HFFc6 (cell line): ENCODE data around the gene SLC2A10. TPM values are rescaled to one million over a fixed set of nuclear protein-coding genes. Genes with fewer than 3 reads are reported as not detected.

Source experiments
- DNase-seq: peaks from one replicate; pipeline ENCODE4 v3.0.0-alpha.2; 2018
- H3K27ac Mint-ChIP-seq: 2 replicates; pipeline ENCODE4 v1.8.0; 2020; ENCODE audit warnings: mild to moderate bottlenecking, mixed read lengths
- H3K27me3 Mint-ChIP-seq: 2 replicates; pipeline ENCODE4 v1.8.0; 2021; ENCODE audit warnings: mild to moderate bottlenecking, moderate library complexity, mixed read lengths; ENCODE audit not compliant: insufficient read depth
- H3K36me3 Mint-ChIP-seq: 2 replicates; pipeline ENCODE4 v1.8.0; 2021; ENCODE audit warnings: low read depth, mixed read lengths
- H3K4me1 Mint-ChIP-seq: 2 replicates; pipeline ENCODE4 v1.8.0; 2020; ENCODE audit warnings: low read depth, mixed read lengths
- H3K4me3 Mint-ChIP-seq: 2 replicates; pipeline ENCODE4 v1.8.0; 2020; ENCODE audit warnings: mild to moderate bottlenecking, moderate library complexity, mixed read lengths
- H3K9me3 Mint-ChIP-seq: 2 replicates; pipeline ENCODE4 v1.8.0; 2020; ENCODE audit warnings: mild to moderate bottlenecking, mixed read lengths
- CTCF ChIP-seq: fragments of 200-600 bp; sonication (generic); IDR thresholded peaks from 2 replicates; pipeline ENCODE4 v1.5.0; 2021; ENCODE audit warnings: antibody characterized with exemption, mild to moderate bottlenecking
- total RNA-seq, 6 experiments: library from RNA; stranded (reverse); fragmentation: NEBNext Ultra II Directional; extraction: Animal tissue kit (Norgen Biotek cat#: 25700); gene quantifications; 2 replicates in 1 of 6; 3 replicates in 5 of 6; pipeline ENCODE4 v1.2.3, GENCODE V29; 2021

The SLC2A10 gene
- total RNA-seq, 6 experiments from 2014 or later: 27.0 to 36.4 (median 30.5) TPM

- Mint-ChIP-seq H3K36me3 (peaks cover 26% of the 10 kb centered on the region), H3K4me1 (peaks cover 54% of the 10 kb centered on the region), H3K27ac (peak overlapping the region; percentile 65; the same call in 1 of the 2 replicates), H3K27me3 (peaks cover 3% of the 10 kb centered on the region), H3K9me3 (peaks cover 4% of the 10 kb centered on the region), H3K4me3 (no peak overlapping the region)
- no peak for DNase-seq
- no peak for TF ChIP-seq CTCF
Observed at GRCh38 chr20:46713957-46714834, 4.7 kb downstream of the SLC2A10 start.

- H3K27ac Mint-ChIP-seq: peak overlapping the region; percentile 65
- peak; percentile 47 for TF ChIP-seq CTCF
- H3K36me3 Mint-ChIP-seq: peaks cover 32% of the 10 kb centered on the region
- H3K4me3 Mint-ChIP-seq: peak overlapping the region; percentile 20
- H3K4me1 Mint-ChIP-seq: peaks cover 47% of the 10 kb centered on the region
- H3K9me3 Mint-ChIP-seq: peaks cover 16% of the 10 kb centered on the region
- no peaks in the 10 kb centered on the region; the same call in 1 of the 2 replicates for H3K27me3 Mint-ChIP-seq
- peak; percentile 65 for DNase-seq
Observed at GRCh38 chr20:46715292-46715756, 5.9 kb downstream of the SLC2A10 start.

- Mint-ChIP-seq H3K36me3 (peaks cover 44% of the 10 kb centered on the region), H3K4me3 (no peak overlapping the region), H3K27me3 (no peaks in the 10 kb centered on the region; the same call in 1 of the 2 replicates), H3K4me1 (peaks cover 27% of the 10 kb centered on the region), H3K9me3 (peaks cover 23% of the 10 kb centered on the region), H3K27ac (no peak overlapping the region)
- no peak for DNase-seq
- TF ChIP-seq CTCF: no peak
Observed at GRCh38 chr20:46717818-46718541, 8.5 kb downstream of the SLC2A10 start.

- Mint-ChIP-seq H3K27me3 (no peaks in the 10 kb centered on the region; the same call in 1 of the 2 replicates), H3K4me3 (no peak overlapping the region), H3K9me3 (peaks cover 23% of the 10 kb centered on the region), H3K36me3 (peaks cover 44% of the 10 kb centered on the region), H3K4me1 (peaks cover 8% of the 10 kb centered on the region), H3K27ac (no peak overlapping the region)
- no peak for TF ChIP-seq CTCF
- no peak for DNase-seq
Observed at GRCh38 chr20:46720019-46720418, 10.6 kb downstream of the SLC2A10 start.

GRCh38 chr20:46720776-46721425 is 11.5 kb downstream of the SLC2A10 start:
- Mint-ChIP-seq H3K4me3 (no peak overlapping the region), H3K36me3 (peaks cover 39% of the 10 kb centered on the region), H3K9me3 (peaks cover 23% of the 10 kb centered on the region), H3K4me1 (no peaks in the 10 kb centered on the region), H3K27me3 (no peaks in the 10 kb centered on the region), H3K27ac (no peak overlapping the region)
- no peak for DNase-seq
- TF ChIP-seq CTCF: no peak
